HG02852 (cell line): ENCODE measurements around the gene DDB1.

Experiments
- ATAC-seq: cut with Tn5 transposase; IDR thresholded peaks from one replicate; pipeline ENCODE4 v1.9.1; 2021; ENCODE audit warnings: mild to moderate bottlenecking, moderate library complexity; ENCODE audit not compliant: unreplicated experiment

DDB1 gene

DNA sequence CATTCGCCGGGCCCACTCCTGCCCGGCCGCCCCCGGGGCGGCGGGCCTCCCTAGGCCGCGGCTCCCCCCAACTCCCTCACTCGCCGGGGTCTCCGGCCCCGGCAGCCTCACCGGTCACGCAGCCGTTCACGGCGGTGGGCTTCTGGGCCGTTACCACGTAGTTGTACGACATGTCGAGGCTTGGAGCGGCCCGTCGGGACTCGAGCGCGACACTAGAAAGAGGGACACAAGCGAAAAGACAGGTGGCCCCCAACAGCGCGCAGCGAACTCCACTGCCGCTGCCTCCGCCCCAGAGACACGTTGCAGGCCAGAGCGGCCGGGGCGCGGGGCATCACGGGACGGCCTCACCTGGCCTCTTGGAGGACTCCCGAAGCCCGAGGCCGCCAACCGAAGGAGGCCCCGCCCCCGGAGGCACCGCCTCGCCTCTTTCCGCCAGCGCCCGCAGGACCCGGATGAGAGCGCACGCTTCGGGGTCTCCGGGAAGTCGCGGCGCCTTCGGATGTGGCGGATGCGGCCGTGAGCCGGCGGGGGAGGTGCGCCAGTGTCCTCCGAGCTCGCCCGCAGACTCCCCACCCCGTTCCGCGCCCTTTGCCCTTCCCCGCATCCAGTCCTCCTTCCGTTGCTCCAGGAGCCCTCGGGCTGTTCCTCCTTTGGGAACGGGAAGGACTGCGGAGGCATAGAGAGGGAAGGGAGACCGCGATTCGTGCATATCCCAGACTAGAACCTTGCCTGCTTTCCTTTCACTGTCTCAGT, at the start of gene DDB1, which contains the start of gene TKFC:
Gene DDB1 (minus strand): TSS at position 309 of the 753 bp plus-strand sequence. CDS start 137 bp downstream, at position 172.
Gene TKFC (plus strand): TSS at position 432 of the 753 bp plus-strand sequence. CDS start 1,501 bp downstream, outside the sequence.
- peak; percentile 88 for ATAC-seq

DNA sequence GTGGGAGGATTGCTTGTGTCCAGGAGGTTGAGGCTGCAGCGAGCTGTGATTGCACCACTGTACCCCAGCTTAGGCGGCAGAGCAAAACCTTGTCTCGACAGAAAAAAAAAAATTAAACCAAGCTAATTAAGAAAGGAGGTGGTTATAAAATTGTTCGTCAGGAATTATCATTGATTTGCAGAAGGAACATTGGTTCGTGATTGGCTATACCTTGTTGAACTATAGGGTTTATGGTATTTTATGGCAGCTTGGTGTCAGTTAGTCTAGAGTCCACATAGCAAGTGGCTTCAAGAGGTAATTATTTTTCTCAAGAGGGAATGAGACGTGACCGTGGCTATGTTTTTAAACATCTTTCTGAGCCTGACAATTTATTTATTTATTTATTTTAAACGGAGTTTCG, 48.0 kb upstream of the DDB1 start:
- no peak for ATAC-seq

DNA sequence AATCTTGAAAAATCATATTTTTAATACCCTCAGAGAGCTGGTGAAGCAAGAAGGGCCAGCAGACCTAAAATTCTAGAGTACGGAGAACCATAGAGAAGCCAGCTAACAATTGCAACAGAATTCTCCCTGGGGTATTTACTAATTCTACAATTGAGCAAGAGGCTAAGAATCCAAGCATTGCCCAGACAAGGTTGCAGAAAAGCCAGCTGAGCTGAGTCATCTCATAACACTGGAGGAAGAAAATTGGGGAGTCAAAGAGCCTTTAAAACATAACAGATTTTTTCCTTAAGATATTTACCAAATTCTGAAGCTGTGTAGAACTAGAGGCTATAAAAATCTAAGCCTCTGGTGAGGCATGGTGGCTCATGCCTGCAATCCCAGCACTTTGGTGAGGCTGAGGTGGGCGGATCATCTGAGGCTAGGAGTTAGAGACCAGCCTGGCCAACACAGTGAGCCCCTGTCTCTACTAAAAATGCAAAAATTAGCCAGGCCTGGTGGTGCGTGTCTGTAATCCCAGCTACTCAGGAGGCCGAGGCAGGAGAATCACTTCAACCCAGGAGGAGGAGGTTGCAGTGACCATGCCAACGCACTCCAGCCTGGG, 45.9 kb upstream of the DDB1 start:
- ATAC-seq: no peak

GRCh38 chr11:61377461-61378160, 44.7 kb upstream of the DDB1 start:
- no peak for ATAC-seq

- ATAC-seq: no peak
Observed at GRCh38 chr11:61375761-61376108, 42.8 kb upstream of the DDB1 start.

- ATAC-seq: no peak
Observed at GRCh38 chr11:61372659-61373420, 39.9 kb upstream of the DDB1 start.

- ATAC-seq: no peak
Observed at GRCh38 chr11:61370349-61371005, 37.6 kb upstream of the DDB1 start.

DNA sequence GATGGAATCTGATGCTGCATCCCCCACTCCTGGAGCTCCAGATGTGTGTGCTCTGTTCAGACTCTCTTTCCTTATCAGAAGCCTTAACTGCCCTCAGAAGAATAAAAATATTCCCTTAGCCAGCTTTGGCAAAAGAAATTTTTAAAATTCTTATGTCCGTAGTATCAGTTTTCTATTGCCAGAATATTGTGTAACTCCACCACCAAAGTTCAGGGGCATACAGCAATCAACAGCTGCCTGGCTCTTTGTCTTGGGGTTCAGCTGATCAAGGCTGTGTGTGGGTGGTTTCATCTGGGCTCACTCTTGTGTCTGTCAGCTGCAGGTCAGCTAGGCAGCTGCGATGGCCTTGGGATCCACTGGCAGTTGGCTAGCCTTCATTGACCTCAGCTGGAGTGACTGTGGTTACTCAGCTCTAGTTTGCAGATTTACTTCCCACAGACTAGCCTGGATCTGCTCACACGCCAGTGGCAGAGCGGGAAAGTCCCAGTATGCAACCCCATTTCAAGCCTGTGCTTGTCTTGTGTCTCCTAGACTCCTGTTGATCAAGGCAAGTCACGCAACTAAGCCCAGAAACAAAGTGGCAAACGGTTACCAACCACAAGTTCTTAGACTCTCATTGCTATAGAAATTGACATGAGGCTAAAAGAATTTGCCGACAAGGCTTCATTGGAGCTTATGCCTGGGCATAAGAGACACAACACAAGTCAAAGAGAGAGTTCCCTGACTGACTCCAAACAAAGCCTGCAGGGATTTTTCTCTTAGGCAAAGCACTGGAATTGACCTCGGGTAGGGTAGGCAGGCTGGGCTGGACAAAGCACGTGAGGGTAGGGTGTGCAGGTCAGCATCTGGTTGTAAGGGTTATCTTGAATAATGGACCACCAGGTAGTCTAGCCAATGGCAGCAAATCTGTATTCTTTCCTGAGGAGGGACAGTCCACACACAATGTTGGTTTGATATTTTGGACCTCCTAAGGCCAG, 36.8 kb upstream of the DDB1 start:
- peak; percentile 52 for ATAC-seq

DNA sequence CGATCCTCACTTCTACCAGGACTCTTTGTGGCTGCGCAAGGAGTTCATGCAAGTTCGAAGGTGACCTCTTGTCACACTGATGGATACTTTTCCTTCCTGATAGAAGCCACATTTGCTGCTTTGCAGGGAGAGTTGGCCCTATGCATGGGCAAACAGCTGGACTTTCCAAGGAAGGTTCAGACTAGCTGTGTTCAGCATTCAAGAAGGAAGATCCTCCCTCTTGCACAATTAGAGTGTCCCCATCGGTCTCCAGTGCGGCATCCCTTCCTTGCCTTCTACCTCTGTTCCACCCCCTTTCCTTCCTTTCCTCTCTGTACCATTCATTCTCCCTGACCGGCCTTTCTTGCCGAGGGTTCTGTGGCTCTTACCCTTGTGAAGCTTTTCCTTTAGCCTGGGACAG, 35.7 kb upstream of the DDB1 start:
- no peak for ATAC-seq

GRCh38 chr11:61367406-61367805, 34.5 kb upstream of the DDB1 start:
- no peak for ATAC-seq

GRCh38 chr11:61364012-61364675, 31.2 kb upstream of the DDB1 start:
- no peak for ATAC-seq

- ATAC-seq: no peak
Observed at GRCh38 chr11:61362542-61362875, 29.6 kb upstream of the DDB1 start.

DNA sequence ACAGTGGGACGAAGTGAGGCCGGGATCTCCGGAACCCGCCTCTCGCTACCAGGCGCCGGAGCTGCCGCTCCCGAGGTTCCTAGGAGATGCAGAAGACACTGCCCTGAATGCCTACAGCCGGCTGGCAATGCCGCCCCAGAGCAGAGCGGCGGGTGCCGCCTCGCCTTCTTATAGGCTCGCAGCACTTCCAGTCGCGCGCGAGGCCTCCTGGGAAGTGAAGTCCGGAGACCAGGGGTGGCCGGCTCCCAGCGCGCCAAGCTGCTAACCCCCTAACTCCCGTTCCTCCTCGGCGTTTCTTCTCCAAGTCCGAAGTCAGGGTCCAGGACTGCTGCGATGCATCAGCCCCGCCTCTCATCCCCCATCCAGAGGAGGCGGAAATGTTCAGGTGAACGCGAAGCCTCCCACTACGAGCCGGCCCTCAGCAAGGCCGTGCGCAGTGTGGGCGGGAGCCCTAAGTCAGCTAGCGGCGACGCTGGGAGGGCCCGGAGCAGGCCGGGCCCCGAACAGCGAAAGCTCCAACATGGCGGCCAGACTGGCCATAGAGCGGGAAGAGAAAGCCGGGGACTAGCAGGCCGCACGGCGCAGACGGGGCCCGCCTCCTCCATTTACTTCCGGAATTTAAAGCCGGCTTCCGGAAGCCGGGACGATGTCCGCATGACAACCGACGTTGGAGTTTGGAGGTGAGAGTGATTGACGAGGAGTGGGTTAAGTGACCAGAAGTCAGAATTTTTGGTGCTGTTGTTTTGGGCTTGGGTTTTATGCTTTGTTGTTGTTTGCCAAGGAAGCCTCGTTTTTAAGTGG, 29.0 kb upstream of the DDB1 start, which contains the start of the genes CYB561A3 and TMEM138:
Gene CYB561A3 (minus strand): TSS at position 142 of the 801 bp plus-strand sequence. CDS start 5,169 bp downstream, outside the sequence.
Gene TMEM138 (plus strand): TSS at position 634 of the 801 bp plus-strand sequence. CDS start 2,017 bp downstream, outside the sequence.
- ATAC-seq: peak; percentile 84

DNA sequence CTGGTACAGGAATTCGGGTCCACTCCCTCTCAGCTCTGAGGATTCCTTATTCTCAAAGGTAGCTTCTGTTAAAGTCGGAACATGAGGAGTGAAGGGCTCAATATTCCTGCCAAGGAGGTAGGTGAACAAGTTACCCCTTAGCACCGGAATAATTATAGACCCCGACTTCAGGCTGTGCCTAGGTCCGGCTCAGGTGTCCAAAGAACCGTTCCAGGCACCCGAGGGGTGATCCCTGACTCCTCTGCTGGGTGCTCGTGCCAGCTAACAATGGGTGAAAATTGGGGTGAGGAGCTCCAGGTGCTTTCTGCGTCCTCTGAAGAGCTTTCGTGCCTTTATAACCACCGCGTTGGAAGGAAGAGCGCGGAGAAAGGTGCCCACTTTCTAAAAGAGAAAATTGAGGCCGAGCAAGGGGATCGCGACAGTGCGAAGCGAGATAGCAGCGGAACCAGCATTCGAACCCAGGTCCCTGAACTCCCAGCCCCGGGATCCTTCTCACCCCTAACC, 28.4 kb upstream of the DDB1 start:
- ATAC-seq: no peak

DNA sequence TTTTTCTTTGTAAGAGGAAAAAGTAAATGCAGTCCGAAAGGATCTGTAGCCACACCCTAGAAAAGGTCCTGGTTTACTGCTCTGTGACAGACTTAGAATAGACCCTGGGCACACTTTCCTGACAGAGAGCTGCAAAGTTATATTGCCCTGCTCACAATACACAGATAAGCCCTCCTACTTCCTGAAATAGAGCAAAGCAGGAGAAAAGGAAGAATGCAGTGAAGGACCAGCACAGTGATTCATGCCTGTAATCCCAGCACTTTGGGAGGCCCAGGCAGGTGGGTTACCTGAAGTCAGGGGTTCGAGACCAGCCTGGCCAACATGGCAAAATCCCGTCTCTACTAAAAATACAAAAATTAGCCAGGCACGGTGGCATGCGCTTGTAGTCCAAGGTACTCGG, 26.6 kb upstream of the DDB1 start:
- no peak for ATAC-seq

- ATAC-seq: no peak
Observed at GRCh38 chr11:61358566-61358965, 25.7 kb upstream of the DDB1 start.

- ATAC-seq: no peak
Observed at GRCh38 chr11:61357894-61358239, 25.0 kb upstream of the DDB1 start.
